Astrocyte of the spinal cord (primary cell): ENCODE results near the gene KRTAP10-2.
"Not testable (repeated sequence)": the region's sequence is repeated elsewhere in the genome, so short reads cannot be mapped to it uniquely, and the experiment has no call there.

Experiments
- DNase-seq: peaks from one replicate; pipeline ENCODE4 v3.0.0; 2011; ENCODE audit warnings: low read depth, low spot score
- H3K4me3 ChIP-seq: 2 replicates; pipeline ENCODE4 v1.5.1; 2011; ENCODE audit warnings: low read depth, mild to moderate bottlenecking, low read length, moderate library complexity
- CTCF ChIP-seq: IDR thresholded peaks from 2 replicates; pipeline ENCODE4 v1.5.1; 2012; ENCODE audit warnings: low read depth, mild to moderate bottlenecking, low read length, inconsistent platforms
- in situ Hi-C: cut with HindIII; loops from 2 replicates; pipeline ENCODE4 v1.10.0; 2017; ENCODE audit warnings: low sequenced_read_pairs

The KRTAP10-2 gene, protein sequence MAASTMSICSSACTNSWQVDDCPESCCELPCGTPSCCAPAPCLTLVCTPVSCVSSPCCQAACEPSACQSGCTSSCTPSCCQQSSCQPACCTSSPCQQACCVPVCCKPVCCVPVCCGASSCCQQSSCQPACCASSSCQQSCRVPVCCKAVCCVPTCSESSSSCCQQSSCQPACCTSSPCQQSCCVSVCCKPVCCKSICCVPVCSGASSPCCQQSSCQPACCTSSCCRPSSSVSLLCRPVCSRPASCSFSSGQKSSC

GRCh38 chr21:44551340-44551961 is at the start of gene KRTAP10-2:
Gene KRTAP10-2 (minus strand): TSS chr21:44551505. CDS start chr21:44551458, 47 bp downstream.
- TF ChIP-seq CTCF, result no peak
- H3K4me3 ChIP-seq, result no peak within 1 kb of the TSS
- in situ Hi-C loops, result no loop called here
- DNase-seq, result no peak

DNA sequence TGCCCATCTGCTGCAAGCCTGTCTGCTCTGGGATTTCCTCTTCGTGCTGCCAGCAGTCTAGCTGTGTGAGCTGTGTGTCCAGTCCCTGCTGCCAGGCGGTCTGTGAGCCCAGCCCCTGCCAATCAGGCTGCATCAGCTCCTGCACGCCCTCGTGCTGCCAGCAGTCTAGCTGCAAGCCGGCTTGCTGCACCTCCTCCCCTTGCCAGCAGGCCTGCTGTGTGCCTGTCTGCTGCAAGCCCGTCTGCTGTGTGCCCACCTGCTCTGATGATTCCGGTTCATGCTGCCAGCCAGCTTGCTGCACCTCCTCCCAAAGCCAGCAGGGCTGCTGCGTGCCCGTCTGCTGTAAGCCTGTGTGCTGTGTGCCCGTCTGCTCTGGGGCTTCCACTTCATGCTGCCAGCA is 49.8 kb upstream of the KRTAP10-2 start:
- in situ Hi-C loops, H3K4me3 ChIP-seq: not testable (repeated sequence)

GRCh38 chr21:44600118-44600978 is 49.0 kb upstream of the KRTAP10-2 start, which contains the start of gene KRTAP10-7:
Gene KRTAP10-7 (plus strand): TSS chr21:44600597. CDS start chr21:44600622, 25 bp downstream.
- DNase-seq, in situ Hi-C loops: not testable (repeated sequence)

More for the DNA sequence above, 49.8 kb upstream of the KRTAP10-2 start:
- DNase-seq, result not testable (repeated sequence)

GRCh38 chr21:44599264-44600029 is 48.1 kb upstream of the KRTAP10-2 start:
- DNase-seq, result no peak
- H3K4me3 ChIP-seq, result no peak overlapping the region
- in situ Hi-C loops, result no loop called here
- no peak for TF ChIP-seq CTCF

More at GRCh38 chr21:44600118-44600978, 49.0 kb upstream of the KRTAP10-2 start, which contains the start of gene KRTAP10-7:
- not testable (repeated sequence) for H3K4me3 ChIP-seq

DNA sequence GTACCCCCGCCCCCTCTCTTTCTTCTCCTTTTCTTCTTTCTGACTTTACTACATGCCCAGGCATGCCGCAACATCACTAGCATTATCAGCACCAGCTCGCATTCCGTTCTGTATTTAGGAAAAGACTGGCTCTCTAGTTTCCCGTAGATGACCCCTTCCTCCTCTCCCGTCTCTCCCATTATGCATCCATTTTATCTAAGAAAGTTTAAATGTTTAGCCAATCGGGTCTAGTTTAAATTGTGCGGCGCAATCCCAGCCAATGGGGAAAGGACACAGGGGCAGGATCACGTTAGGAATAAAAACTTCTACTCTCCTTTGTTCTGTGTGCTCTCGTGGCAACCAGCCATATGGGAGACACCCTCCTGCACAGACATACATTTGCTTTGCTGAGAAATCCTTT is 46.8 kb upstream of the KRTAP10-2 start:
- no peak overlapping the region for H3K4me3 ChIP-seq
- TF ChIP-seq CTCF, result no peak
- DNase-seq, result no peak
- in situ Hi-C loops, result no loop called here

DNA sequence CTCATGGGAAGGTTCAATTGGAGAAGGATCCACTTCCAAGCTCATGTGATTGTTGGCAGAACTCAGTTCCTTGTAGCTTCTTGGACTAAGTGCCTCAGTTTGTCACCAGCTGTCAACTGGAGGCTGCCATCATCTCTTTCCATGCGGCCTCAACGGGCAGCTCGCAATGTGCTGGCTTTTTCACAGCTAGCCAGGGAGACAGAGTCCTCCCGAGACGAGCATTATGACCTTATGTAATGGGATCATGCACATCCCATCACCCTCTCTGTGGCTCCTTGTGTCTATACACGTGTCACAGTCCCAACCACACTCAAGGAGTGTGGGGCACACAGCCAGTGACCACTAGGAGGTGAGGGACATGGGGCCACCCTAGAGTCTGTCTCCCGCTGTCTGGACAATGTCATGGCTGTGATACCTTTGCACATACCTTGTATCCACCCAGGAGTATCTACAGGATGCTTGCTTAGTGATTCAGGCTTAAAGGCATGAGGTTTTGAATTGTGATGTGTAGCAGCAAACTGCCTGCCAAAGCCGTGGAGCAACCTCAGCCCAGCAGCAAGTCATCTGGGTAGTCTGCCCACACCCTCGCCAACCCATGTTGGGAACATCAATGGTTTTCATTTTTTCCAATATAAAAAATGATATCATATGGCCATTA is 44.9 kb upstream of the KRTAP10-2 start:
- in situ Hi-C loops, result no loop called here
- no peak overlapping the region for H3K4me3 ChIP-seq
- no peak for TF ChIP-seq CTCF
- no peak for DNase-seq
